HG02642 (cell line): ENCODE data around the gene WDR90.
"Not testable (repeated sequence)": the region's sequence is repeated elsewhere in the genome, so short reads cannot be mapped to it uniquely, and the experiment has no call there.

Source experiments
- ATAC-seq: cut with Tn5 transposase; IDR thresholded peaks from one replicate; pipeline ENCODE4 v1.9.1; 2021; ENCODE audit warnings: mild to moderate bottlenecking; ENCODE audit not compliant: unreplicated experiment, poor library complexity

Gene WDR90

DNA sequence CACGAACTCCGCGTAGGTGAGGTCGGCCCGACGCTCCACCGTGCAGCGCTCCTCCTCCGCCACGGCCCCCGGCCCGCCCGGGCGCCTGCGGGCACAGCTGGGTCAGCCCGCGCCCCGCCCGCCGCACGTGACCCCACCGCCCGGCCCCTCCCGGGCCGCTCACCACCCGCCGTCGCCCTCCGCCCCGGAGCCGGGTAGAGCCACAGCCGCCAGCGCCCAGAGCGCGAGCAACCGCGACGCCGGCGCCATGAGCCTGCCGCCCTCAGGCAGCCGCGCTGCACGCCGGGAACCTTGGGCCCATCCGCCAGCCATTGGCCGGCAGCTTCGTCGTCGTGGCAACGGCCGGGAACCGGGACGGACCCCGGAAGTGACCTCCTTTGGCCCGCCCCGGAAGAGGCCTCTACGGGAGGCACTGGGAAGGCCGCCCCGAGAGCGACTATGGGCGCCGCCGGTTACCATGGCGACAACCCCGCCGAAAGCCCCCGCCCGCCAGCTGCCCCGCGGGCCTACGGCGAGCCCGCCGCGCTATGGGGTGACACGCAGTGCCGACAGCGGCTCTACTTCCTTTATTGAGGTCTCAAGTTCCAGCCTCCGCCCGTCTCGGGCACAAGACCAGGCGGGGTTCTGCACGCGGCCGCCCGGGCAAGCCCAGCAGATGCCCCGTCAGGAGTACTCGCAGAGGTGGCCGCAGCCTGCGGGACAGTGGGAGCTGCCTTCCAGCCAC lies 35.1 kb downstream of the WDR90 start, which contains the start of gene JMJD8:
Gene JMJD8, minus strand, starts transcription at position 264 of the 724 bp plus-strand sequence. Its CDS starts 15 bp downstream, at position 249.
- peak; percentile 57 for ATAC-seq

DNA sequence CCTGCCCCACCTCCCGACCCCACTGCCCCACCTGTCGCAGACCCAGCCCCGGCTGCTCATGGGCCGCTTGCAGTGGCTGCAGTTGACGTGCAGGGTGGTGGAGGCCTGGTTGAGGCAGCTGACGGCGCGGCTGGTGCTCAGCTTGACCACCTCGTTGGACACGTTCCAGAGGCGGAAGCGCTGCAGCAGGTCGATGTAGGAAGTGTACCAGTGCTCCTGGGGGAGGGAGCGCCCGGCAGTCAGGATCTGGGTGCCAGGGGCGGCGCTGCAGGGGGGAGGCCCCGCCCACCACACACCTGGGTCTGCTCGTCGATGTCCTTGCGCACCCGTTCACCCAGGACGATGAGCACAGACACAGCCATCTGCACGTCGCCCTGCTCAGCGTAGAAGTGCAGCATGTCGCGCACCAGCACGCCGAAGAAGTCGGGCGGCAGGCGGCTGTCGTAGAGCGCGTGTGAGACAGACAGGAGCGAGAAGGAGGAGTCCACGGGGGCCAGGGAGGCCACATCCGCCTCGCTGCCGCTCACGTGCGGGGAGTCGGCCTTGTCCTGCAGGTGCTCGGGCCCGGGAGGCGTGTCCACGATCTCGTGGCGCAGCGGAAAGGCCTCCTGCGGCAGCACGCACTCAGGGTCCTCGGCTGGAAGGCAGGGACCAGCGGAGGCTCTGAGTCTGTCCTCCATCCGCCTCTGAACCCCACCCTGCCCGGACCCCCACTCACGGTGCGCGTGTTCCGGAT lies 36.0 kb downstream of the WDR90 start:
- ATAC-seq = no peak

DNA sequence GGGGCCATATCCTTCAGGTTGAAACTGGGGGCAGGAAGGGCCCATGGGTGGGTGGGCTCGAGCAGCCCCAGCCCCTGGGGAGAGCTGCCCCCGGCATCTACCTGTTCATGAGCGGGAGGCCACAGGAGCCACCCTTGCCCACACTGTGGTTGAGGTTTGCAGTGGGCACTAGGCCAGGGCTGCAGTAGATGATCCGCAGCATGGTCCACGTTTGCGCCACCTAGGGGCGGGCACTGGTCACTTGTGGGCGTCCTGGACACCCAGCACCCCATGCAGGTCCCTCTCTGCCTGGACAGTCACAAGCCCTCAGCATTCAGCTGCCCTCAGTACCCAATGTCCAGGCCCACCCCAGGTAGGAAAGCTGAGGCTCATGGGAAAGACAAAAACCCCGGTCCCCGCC lies 36.8 kb downstream of the WDR90 start:
- no peak for ATAC-seq

DNA sequence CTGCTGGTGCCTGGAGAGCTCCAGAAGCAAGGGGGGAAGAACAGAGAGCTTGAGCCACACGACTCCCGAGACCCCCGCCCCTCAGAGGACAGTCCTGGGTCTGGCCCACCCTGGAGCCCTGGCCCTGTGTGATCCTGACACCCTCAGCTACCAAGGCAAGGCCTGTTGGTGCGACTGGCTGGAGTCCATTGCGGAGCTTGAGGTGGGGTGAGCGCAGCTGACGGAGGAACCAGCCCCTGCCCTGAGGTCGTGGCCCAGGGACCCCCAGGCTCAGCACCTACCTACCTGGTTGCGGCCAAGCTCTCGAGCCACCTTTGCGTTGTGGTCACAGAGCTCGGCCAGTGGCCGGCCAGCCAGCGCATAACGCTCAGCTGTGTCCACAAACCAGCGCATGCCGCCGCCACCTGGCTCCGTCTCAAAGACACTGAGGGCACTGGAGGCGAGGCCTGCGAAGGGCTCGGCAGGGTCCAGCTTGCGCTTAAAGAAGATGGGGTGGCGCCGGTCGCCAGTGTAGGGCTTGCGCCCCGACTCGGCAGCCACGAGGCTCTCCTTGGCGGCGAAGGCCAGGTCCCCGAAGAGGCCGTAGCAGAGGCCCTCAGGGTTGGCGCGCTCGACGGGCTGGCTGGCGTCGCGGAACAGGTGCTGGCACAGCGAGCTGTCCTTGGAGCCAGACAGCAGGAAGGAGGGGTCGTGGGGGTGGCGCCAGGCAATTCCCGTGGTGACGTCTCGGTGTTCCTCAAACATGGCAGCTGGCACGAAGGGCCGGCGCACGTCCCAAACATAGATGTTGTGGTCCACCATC lies 37.5 kb downstream of the WDR90 start:
- no peak for ATAC-seq

DNA sequence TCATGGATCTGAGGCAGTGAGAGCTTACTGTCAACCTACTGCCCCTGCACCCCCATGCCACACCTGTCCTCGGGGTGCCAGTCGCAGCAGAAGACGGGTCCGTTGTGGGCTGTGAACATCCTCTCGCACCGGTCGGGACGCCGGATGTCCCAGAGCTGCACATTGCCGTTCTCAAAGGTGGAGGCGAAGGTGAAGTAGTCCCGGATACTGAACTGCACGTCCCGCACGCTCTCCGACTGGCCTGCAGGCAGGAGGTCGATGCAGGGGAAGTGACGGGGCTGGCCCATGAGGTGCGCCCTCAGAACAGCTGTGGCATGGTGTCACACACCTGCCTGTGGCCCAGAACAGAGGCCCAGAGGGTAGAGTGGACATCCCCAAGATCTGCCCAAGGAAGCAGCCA lies 38.3 kb downstream of the WDR90 start:
- no peak for ATAC-seq

DNA sequence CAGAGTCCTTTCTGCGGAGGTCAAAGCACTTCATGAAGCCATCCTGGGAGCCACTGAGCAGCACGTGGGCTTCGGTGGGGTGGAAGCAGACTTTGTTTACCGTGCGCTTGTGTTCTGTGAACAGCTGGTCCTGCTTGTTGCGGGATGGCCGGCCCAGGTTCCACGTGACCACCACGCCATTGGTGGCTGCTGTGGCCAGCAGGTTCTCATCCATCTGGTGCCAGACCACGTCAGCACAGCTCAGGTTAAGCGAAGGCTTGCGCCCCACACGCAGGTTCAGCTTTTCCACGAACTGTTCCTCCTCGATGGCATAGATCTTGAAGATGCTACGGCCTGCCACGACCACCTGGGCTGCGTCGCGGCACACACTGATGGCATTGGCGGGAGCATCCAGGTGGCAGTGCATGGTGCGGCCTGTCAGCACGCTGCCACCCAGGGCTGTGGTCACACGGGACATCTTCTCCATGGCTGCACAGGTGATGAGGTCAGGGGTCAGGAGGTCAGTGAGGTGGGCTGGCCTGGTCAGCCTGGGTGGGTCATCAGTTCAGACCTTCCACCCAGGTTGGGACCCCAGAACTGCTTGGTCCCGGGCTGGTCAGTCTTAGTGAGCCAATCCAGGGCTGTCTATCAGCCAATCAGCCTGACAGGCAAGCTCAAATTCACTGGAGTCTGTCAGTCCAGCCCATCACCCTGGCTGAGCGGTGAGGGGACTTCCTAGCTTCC lies 40.2 kb downstream of the WDR90 start:
- no peak for ATAC-seq

DNA sequence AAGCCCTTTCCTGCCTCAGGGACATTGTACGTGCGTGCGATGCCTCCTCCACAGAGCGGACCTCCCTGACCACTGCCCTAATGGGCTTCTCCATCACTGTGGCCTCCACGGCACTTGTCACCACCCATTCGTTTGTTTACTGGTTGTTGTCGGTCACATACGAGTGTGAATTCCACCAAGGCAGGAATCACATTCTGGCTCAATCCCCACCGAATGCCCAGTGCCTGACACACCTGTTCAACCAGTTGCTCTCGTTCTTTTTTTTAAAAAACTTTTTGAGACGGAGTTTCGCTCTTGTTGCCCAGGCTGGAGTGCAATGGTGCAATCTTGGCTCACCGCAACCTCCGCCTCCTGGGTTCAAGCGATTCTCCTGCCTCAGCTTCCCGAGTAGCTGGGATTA lies 42.1 kb downstream of the WDR90 start:
- ATAC-seq = not testable (repeated sequence)

DNA sequence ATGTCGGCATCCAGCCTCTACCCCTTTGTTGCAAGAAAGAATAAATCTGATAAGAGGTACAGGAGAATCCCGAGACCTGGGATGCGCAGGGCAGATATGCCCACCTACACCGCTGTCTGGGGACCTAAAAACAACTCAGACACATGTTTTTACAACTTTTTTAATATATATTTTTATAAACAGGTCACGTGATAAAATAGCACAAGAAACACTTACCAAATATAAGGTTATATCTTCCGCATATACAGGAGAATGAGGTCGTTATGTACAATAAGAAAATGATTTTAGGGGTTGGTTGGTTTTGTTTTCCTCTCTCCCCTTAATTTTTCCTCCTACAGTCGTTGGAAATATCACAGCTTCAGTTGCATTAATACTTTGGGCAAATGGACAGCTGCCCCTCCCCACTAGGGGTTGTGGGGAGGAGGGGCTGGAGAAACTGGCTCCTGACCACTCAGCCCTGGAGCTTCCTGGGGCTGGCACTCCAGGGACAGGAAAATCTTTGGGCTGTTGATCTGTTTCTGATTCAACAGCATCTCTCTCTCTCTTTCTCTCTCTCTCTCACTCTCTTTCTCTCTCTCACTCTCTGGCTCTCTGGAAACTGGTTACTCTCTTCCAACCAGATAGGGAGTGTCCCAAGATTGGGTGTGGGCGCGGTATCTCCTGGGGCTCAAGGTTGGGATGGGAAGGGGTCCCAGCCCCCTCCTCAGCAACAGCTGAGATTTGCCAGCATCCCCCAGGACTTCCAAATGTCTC lies 43.4 kb downstream of the WDR90 start:
- no peak for ATAC-seq

DNA sequence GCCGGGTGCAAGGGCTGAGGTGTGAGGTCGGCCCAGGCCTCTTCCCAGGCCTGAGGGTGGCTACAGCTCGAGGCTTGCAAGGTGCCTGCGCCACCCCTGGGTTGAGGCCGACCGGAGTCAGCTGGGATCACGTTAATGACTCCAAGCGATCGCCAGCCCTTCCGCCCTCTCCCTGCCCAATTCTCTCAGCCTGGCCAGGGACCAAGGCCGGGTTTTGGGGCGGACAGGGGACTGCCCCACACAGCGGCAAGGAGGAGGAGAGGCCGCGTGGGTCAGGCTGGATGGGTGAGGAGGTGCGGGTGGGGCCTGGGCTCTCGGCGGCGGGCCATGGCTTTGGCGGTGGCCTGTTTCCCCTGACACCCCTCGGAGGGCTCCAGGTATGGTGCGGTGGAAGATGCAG lies 44.2 kb downstream of the WDR90 start:
- ATAC-seq = no peak

DNA sequence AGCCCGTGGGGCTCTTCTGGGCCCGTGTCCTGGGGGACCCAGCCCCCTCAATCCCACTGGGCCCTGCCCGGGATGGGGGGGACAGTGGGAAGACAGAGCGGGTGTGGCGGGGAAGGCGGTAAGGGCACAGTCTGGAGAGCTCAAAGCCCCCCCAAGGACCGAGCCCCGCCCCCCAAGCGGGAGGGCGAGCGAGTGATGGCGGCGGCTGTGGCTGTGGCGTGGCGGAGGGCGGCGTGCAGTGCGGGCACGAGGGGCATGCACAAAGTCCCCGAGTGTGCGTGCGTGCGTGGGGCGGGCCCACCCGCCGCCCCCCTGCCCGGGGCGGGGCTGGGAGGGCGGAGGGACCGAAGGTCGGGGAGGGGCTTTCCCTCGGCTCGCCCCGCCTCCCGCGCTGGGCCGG lies 44.6 kb downstream of the WDR90 start:
- no peak for ATAC-seq

DNA sequence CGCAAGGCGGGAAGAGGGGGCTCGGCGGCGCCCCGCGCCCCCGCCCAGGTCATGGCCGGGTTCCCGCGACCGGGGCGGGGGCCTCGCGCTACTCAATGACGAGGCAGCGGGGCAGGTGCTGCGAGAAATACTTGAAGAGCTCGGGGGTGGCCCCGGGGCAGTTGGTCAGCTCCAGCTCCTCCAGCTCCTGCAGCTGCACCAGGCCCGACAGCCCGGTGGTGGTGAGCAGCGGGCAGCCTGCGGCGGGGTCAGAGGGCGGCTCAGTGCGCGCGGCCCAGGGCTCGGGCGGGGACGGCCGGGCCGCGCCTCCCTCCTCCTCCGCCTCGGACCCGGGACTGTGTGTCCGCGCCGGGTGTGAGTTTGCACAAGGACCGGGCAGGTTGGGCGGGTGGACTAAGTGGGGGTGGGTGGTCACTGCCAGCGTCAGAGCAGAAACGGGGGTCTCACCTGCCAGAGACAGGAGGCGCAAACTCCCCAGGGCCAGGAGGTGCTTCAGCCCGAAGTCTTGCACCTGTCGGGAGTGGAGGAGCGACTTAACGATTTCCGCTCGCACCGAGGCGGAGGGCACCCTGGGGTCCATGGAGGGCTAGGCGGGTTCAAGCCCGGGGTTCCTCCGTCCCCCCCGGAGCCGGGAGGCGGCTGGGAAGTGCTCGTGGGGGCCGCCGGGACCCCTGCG lies 45.2 kb downstream of the WDR90 start:
- no peak for ATAC-seq

DNA sequence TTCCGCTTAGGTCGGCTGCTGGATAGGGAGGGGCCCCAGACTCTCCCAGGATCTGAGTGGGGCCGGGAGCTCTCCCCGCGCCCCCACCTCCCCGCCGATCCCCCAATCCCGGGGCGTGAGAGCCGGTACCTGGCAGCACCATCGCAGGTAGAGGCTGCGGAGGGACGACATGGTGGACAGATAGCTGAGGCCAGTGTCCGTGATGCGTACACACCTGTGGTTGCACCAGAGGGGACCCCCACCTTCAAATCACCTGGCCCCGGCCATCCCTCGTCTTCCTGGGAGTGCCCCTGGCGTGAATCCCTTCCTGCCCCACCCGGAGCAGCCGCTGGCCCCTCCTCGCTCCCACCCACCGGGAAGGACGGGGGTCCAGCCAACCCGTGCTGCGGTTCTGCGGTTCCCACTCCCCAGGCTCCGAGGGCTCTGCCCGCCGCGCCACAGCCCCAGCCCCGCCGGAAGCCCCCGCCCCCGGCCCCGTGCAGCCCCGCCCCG lies 45.7 kb downstream of the WDR90 start:
- no peak for ATAC-seq

DNA sequence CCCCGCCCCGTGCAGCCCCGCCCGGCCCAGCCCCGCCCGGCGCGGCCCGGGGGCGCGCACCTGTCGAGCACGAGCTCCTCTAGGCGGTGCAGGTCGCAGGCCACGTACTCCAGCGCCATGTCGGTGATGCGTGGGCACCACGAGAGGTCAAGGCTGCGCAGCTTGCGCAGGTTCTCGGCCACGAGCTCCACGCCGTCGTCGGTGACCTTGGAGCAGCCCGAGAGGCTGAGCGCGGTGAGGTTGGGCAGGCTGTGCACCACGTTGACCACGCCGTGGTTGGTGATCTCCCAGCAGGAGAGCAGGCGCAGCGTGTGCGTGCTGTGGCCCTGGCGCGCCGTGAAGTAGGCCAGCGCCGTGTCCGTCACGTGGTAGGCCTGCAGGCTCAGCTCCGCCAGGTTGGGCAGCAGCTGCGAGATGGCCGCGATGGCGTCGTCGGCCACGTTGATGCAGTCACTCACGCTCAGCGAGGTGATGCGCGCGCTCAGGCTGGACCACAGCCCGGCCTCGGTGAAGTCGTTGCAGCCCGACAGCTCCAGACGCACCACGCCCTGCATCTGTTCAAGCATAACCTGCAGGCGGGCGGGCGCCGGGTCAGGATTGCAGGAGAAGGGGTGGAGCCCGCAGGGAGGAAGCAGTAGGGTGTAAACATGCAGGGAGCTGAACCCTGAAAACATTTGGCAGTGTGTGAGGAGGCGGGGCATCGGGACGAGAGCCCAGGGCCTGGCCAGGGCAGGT lies 46.4 kb downstream of the WDR90 start:
- no peak for ATAC-seq

DNA sequence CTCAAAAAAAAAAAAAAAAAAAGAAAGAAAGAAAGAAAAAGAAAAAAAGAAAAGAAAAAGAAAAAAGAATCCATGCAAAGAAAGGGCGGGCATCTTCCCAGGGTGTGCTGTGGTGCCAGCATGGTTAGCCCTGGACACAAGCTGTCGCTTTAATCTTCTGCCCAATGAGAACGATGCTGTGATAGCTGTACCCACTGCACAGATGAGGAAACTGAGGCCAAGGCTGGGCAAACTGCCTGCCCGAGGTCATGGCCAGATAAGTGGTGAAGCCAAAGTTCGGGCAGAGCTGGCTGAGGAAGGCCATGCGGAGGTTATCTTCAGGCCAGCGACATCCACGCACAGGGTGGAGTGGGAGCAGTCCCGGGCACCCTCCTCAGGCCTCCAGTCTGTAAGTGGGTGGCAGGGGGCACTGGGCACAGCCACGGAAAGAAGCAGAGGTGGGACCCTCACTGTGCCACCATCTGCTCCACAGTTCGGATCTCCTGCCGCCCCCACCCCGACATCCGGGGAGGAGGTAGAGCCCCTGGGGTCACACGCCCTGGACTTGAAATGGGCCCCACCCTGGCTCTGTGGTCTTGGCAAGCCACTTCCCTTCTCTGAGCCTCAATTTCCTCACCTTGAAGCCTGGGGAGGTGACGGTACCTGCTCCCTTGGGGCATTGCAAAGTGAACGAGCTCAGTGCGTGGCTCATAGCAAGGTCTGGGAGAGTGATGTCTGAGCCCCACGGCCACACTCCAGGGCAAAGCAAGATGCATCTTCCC lies 49.9 kb downstream of the WDR90 start:
- ATAC-seq = no peak

DNA sequence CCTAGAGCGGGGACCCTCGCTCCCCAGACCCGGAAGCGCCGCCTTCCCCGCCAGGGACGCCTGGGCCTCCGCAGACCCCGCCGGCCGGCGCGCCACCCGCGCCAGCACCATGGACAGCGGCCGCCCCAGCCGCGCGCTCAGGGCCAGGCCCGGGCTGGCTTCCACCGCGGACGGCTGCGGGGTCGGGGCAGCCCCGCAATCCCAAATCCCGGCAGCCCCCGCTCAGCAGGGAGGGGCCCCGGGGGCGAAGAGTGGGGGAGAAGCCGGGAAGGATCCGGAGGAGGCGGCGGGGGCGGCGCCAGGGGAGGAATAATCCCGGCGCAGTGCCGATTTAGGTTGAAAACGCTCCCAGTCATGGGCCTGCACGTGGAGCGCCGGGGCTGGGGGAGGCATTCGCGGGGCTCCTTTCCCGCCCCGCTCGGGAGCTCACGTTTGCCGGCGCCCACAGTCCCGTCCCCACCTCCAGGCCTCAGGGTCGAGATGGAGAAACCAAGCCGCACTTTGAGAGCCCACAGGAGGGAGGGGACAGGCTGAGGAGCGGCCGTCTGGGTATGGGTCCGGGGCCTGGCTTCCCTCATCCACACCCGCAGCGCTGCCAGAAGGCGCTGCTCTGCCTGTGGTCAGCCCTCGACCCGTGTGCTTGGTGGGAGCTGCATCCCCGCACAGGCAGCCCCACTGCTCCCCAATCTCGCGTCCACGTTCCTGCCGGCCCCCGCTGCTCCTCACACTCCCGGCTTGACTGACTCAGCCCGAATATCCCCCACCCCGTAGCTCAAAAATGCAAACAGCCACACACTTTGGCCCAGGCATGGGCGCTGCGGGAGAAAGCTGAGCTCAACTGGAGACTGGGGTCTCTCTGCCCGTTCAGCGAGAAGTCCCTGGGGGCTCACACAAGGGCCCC lies 51.8 kb downstream of the WDR90 start:
- no peak for ATAC-seq

DNA sequence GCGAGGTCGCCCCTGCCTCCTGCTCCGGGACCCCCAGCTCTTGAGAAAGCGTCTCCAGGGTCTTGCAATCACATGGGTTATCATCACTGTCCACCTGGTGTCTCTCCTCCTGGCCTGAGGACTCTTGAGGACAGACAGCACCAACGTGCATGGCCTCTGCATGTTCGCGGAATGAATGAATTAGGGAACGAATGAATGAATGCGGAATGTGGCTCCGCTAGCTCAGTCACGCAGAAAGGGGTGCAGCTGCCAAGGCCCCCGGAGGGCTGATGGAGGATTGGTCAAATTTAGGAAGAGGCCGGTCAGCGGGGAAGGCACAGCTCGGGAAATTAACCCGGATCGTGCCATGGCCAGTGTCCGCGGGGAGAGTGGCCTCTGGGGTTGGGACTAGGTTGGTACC lies 53.2 kb downstream of the WDR90 start:
- no peak for ATAC-seq

DNA sequence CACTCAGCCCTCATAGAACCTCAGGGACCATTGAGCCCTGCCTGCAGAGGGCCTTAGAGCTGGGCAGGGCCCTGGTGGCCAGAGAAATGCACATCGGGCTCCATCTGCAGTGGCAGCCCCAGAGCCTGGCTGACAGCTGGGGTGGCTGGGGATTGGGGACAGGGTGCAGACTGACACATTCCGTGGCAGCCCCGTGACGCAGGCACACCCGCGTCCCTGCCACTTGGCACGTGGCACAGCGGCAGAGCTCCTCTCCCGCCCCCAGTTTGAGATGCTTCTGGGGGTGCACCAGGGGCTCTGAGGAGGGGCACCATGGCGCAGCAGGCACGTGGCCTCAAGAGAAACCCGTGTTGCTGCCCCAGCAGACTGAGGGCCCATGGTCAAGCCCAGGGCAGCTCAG lies 54.2 kb downstream of the WDR90 start:
- ATAC-seq = no peak
